ENCODE measurements around the gene SLC35F6.

- TF ChIP-seq, protein P1, sequence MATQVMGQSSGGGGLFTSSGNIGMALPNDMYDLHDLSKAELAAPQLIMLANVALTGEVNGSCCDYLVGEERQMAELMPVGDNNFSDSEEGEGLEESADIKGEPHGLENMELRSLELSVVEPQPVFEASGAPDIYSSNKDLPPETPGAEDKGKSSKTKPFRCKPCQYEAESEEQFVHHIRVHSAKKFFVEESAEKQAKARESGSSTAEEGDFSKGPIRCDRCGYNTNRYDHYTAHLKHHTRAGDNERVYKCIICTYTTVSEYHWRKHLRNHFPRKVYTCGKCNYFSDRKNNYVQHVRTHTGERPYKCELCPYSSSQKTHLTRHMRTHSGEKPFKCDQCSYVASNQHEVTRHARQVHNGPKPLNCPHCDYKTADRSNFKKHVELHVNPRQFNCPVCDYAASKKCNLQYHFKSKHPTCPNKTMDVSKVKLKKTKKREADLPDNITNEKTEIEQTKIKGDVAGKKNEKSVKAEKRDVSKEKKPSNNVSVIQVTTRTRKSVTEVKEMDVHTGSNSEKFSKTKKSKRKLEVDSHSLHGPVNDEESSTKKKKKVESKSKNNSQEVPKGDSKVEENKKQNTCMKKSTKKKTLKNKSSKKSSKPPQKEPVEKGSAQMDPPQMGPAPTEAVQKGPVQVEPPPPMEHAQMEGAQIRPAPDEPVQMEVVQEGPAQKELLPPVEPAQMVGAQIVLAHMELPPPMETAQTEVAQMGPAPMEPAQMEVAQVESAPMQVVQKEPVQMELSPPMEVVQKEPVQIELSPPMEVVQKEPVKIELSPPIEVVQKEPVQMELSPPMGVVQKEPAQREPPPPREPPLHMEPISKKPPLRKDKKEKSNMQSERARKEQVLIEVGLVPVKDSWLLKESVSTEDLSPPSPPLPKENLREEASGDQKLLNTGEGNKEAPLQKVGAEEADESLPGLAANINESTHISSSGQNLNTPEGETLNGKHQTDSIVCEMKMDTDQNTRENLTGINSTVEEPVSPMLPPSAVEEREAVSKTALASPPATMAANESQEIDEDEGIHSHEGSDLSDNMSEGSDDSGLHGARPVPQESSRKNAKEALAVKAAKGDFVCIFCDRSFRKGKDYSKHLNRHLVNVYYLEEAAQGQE (IDR thresholded peaks at IDR 0.05; ENCODE audit: insufficient read depth in 1 of 2, low read depth in 2 of 2, low read length in 1 of 2) = no peak
- TF ChIP-seq CTCF (IDR thresholded peaks at IDR 0.05) = no peak
- no peak for TF ChIP-seq SIN3A (IDR thresholded peaks at IDR 0.05; ENCODE audit: borderline replicate concordance, insufficient read depth, low read depth, low read length)
- no peak for TF ChIP-seq TCF7L2 (IDR thresholded peaks at IDR 0.05; ENCODE audit: low read depth, low read length)
- TF ChIP-seq POLR2AphosphoS5 (IDR thresholded peaks at IDR 0.05; ENCODE audit: low read depth, low read length) = no peak
Observed at GRCh38 chr2:26717362-26717761, 46.7 kb upstream of the SLC35F6 start.
